CD4-positive, alpha-beta T cell treated with Interleukin-15 for 1 hour (primary cell): ENCODE results near the gene SLC39A11.
"Not testable (repeated sequence)": the region's sequence is repeated elsewhere in the genome, so short reads cannot be mapped to it uniquely, and the experiment has no call there.

Source experiments
- DNase-seq: peaks from one replicate; pipeline ENCODE4 v3.0.0-alpha.2; 2020

SLC39A11 gene

GRCh38 chr17:72639711-72640110, 452.8 kb downstream of the SLC39A11 start:
- DNase-seq: no peak

- DNase-seq: not testable (repeated sequence)
These were observed 453.6 kb downstream of the SLC39A11 start for GRCh38 chr17:72638932-72639331.

GRCh38 chr17:72635034-72635635, 457.4 kb downstream of the SLC39A11 start:
- no peak for DNase-seq

- no peak for DNase-seq
These were observed 457.9 kb downstream of the SLC39A11 start for GRCh38 chr17:72634621-72635020.

GRCh38 chr17:72631949-72632684, 460.4 kb downstream of the SLC39A11 start:
- DNase-seq: no peak

GRCh38 chr17:72631568-72631948, 460.9 kb downstream of the SLC39A11 start:
- no peak for DNase-seq

GRCh38 chr17:72624652-72625051, 467.8 kb downstream of the SLC39A11 start:
- no peak for DNase-seq

- no peak for DNase-seq
These were observed 468.3 kb downstream of the SLC39A11 start for GRCh38 chr17:72624226-72624625.

GRCh38 chr17:72622661-72623433, 469.6 kb downstream of the SLC39A11 start:
- DNase-seq: no peak

GRCh38 chr17:72619976-72620650, 472.4 kb downstream of the SLC39A11 start:
- DNase-seq: no peak

- no peak for DNase-seq
These were observed 474.4 kb downstream of the SLC39A11 start for GRCh38 chr17:72618001-72618509.

- no peak for DNase-seq
These were observed 474.9 kb downstream of the SLC39A11 start for GRCh38 chr17:72617557-72617956.

- DNase-seq: no peak
These were observed 476.0 kb downstream of the SLC39A11 start for GRCh38 chr17:72616447-72616846.

GRCh38 chr17:72615627-72615991, 476.9 kb downstream of the SLC39A11 start:
- no peak for DNase-seq

- no peak for DNase-seq
These were observed 477.4 kb downstream of the SLC39A11 start for GRCh38 chr17:72614871-72615626.

- no peak for DNase-seq
These were observed 478.0 kb downstream of the SLC39A11 start for GRCh38 chr17:72614476-72614870.

- no peak for DNase-seq
These were observed 478.6 kb downstream of the SLC39A11 start for GRCh38 chr17:72613806-72614292.

GRCh38 chr17:72613396-72613795, 479.1 kb downstream of the SLC39A11 start:
- no peak for DNase-seq

- DNase-seq: no peak
These were observed 481.3 kb downstream of the SLC39A11 start for GRCh38 chr17:72611172-72611571.

- no peak for DNase-seq
These were observed 483.0 kb downstream of the SLC39A11 start for GRCh38 chr17:72609501-72609900.

- DNase-seq: no peak
These were observed 484.1 kb downstream of the SLC39A11 start for GRCh38 chr17:72608436-72608835.

- DNase-seq: no peak
These were observed 485.8 kb downstream of the SLC39A11 start for GRCh38 chr17:72606656-72607055.
